ENCODE results near the gene IL12RB2.

- TF ChIP-seq POLR2AphosphoS5 (IDR thresholded peaks at IDR 0.05; ENCODE audit: low read depth, low read length) (no peak), PAX5 (IDR thresholded peaks at IDR 0.05; ENCODE audit: insufficient read depth, low read length, severe bottlenecking) (no peak), TAF1 (IDR thresholded peaks at IDR 0.05; ENCODE audit: low read depth, low read length) (no peak), POLR2A (IDR thresholded peaks at IDR 0.05; ENCODE audit: low read depth, low read length) (no peak), POU2F2 (IDR thresholded peaks at IDR 0.05; ENCODE audit: low read depth, low read length) (no peak), SPI1 (IDR thresholded peaks at IDR 0.05; ENCODE audit: low read depth, low read length) (no peak)
These were observed 12.6 kb upstream of the IL12RB2 start for GRCh38 chr1:67294836-67295617.

All from GM12891 (cell line).